ENCODE measurements around the gene TEKT5. TPM values are rescaled to one million over a fixed set of nuclear protein-coding genes. Genes with fewer than 3 reads are reported as not detected.

Gene TEKT5
- total and polyA plus RNA-seq, 12 donors: 0.59 to 0.69 TPM; not detected in 10

DNA sequence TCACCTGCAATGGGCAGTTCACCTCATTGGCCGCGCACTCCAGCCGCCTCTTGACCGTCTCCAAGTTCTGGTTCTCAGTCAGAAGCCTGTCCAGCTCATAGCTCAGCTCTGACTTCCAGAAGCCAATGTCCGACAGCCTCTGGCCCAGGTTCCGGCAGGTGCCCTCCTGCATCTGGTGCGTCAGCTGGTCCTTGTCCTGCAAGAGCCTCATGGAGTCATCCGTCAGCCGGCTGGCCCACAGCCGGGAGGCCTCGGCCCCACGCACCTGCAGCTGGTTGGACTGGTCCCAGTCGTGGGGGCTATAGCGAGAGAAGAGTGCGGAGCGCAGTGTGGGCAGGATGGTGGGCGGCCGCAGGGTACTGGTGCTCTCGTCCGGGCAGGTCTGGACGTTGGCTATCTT is 424 bp downstream of the TEKT5 start:
- Histone ChIP-seq H3K9me3 (no peaks in the 10 kb centered on the region), H3K27me3 (no peaks in the 10 kb centered on the region), H3K4me1 (no peaks in the 10 kb centered on the region), H3K27ac (no peak overlapping the region), H3K36me3 (no peaks in the 10 kb centered on the region), H3K4me3 (no peak overlapping the region)
- DNase-seq: no peak
- peak in 1 of 8 donors; percentile 34 for ATAC-seq
- TF ChIP-seq, protein P1, sequence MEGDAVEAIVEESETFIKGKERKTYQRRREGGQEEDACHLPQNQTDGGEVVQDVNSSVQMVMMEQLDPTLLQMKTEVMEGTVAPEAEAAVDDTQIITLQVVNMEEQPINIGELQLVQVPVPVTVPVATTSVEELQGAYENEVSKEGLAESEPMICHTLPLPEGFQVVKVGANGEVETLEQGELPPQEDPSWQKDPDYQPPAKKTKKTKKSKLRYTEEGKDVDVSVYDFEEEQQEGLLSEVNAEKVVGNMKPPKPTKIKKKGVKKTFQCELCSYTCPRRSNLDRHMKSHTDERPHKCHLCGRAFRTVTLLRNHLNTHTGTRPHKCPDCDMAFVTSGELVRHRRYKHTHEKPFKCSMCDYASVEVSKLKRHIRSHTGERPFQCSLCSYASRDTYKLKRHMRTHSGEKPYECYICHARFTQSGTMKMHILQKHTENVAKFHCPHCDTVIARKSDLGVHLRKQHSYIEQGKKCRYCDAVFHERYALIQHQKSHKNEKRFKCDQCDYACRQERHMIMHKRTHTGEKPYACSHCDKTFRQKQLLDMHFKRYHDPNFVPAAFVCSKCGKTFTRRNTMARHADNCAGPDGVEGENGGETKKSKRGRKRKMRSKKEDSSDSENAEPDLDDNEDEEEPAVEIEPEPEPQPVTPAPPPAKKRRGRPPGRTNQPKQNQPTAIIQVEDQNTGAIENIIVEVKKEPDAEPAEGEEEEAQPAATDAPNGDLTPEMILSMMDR (IDR thresholded peaks at IDR 0.05): no peak
- intact Hi-C loops (cut with DNase I): loop anchor here in 1 of 10 donors (10.0 kb wide), 1 partner anchor 50 kb away; no protein-coding TSS in a partner anchor
- WGBS, 2 donors: 94 to 95% methylated on average over 21 of the region's 21 CpGs

DNA sequence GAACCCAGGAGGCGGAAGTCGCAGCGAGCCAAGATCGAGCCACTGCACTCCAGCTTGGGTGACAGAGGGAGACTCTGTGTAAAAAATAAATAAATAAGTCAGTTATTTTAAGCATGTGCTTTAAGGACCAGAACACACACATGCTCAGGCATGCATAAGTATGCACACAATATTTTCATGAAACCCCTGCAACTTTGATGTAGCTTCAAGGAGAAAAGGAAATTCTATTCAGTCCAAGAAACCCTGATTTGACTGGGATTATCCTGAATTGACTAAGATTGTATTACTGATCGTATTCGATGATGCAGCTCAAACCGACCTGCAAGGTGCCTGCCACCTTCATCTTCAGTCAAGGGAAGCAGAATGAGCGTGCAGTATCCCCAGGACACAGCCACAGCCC is 841 bp downstream of the TEKT5 start:
- ATAC-seq (no peak), DNase-seq (no peak)
- Histone ChIP-seq H3K4me1 (no peaks in the 10 kb centered on the region), H3K36me3 (no peaks in the 10 kb centered on the region), H3K27ac (no peak overlapping the region), H3K27me3 (no peaks in the 10 kb centered on the region), H3K9me3 (no peaks in the 10 kb centered on the region), H3K4me3 (no peak overlapping the region)
- TF ChIP-seq, protein P1 (IDR thresholded peaks at IDR 0.05): no peak
- intact Hi-C loops (cut with DNase I): loop anchor here in 1 of 10 donors (10.0 kb wide), 1 partner anchor 49 kb away; no protein-coding TSS in a partner anchor
- 91 to 94% methylated on average over 8 of the region's 8 CpGs for WGBS, 2 donors

DNA sequence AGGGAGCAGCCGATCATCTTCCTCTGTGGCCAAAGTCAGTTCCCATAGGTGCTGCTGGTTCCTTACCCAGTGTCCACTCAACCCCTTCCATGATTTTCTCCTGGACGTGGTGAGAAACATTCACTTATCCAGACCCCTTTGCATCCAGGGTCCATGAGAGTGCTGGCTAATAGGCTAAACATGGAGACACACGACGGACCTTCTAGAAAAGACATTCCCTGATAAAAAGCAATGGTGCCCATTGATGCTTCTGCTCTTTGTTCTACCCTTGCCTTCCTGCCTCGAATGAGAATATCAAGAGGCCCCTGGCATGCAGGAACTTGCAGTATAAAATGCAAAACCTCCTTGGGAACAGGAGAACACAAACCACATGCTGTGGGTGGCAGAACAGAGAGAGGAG is 2.3 kb downstream of the TEKT5 start:
- intact Hi-C loops (cut with DNase I): loop anchor here in 1 of 10 donors (10.0 kb wide), 1 partner anchor 48 kb away; no protein-coding TSS in a partner anchor
- TF ChIP-seq, protein P1 (IDR thresholded peaks at IDR 0.05): no peak
- H3K27me3 ChIP-seq: no peaks in the 10 kb centered on the region
- H3K27ac ChIP-seq: no peak overlapping the region
- H3K36me3 ChIP-seq: no peaks in the 10 kb centered on the region
- no peak for DNase-seq
- no peaks in the 10 kb centered on the region for H3K9me3 ChIP-seq
- H3K4me1 ChIP-seq: no peaks in the 10 kb centered on the region
- no peak for ATAC-seq
- no peak overlapping the region for H3K4me3 ChIP-seq
- 75 to 83% methylated on average over 5 of the region's 5 CpGs for WGBS, 2 donors

DNA sequence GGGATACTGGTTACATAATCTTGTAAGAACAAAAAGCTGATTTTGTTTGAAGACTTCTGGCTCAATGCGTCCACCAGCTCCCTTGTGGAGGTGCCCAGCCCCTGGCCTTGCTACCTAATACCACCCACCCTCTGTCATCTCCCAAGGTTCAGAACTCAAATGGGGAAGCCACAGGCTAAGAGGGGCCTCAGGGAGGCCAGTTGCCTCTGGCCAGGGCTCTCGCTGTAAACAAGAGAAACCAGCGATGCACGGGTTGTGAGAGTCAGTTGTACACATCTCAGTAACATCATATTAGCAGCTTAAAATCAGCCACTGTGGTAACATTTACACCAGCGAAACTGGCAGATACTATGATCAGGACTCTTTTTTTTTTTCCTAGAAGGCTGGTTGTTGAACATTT is 6.0 kb downstream of the TEKT5 start:
- TF ChIP-seq, protein P1 (IDR thresholded peaks at IDR 0.05): no peak
- WGBS, 2 donors: 94 to 95% methylated on average over 5 of the region's 5 CpGs
- ATAC-seq: no peak
- Histone ChIP-seq H3K4me3 (no peak overlapping the region), H3K36me3 (no peaks in the 10 kb centered on the region), H3K9me3 (no peaks in the 10 kb centered on the region), H3K27me3 (no peaks in the 10 kb centered on the region), H3K4me1 (peaks cover 0 to 7% (median 0%) of the 10 kb centered on the region in 9 donors), H3K27ac (no peak overlapping the region)
- DNase-seq: no peak
- intact Hi-C loops (cut with DNase I): no loop called here

All from heart right ventricle (tissue), 16 donors.